Ectodermal cell (in vitro differentiated cells): ENCODE measurements around the gene VWA7.

Source experiments
- H3K27ac ChIP-seq: 2 replicates; pipeline ENCODE4 v1.7.0; 2013; ENCODE audit warnings: mild to moderate bottlenecking, low read depth, low read length; ENCODE audit not compliant: insufficient read depth, poor library complexity, severe bottlenecking
- H3K27me3 ChIP-seq: 2 replicates; pipeline ENCODE4 v1.7.0; 2013; ENCODE audit warnings: mild to moderate bottlenecking, low read length; ENCODE audit not compliant: insufficient read depth, control insufficient read depth, poor library complexity, severe bottlenecking
- H3K36me3 ChIP-seq: one replicate; pipeline ENCODE4 v1.7.0; 2013; ENCODE audit warnings: low read length; ENCODE audit not compliant: control insufficient read depth, insufficient read depth
- H3K4me1 ChIP-seq: one replicate; pipeline ENCODE4 v1.7.0; 2013; ENCODE audit warnings: low read length; ENCODE audit not compliant: control insufficient read depth, insufficient read depth
- H3K4me3 ChIP-seq: 2 replicates; pipeline ENCODE4 v1.7.0; 2013; ENCODE audit warnings: low read depth, low read length, control low read depth; ENCODE audit not compliant: insufficient read depth
- H3K9me3 ChIP-seq: 2 replicates; pipeline ENCODE4 v1.7.0; 2013; ENCODE audit warnings: mild to moderate bottlenecking, low read length, moderate library complexity; ENCODE audit not compliant: control insufficient read depth
- WGBS, 2 experiments: methylation state at CpG; one replicate each; pipeline ENCODE4 v1.1.7; 2013; ENCODE audit warnings: missing lambda C conversion rate in 2 of 2; 5-methylcytosine and 5-hydroxymethylcytosine counted together

The VWA7 gene

DNA sequence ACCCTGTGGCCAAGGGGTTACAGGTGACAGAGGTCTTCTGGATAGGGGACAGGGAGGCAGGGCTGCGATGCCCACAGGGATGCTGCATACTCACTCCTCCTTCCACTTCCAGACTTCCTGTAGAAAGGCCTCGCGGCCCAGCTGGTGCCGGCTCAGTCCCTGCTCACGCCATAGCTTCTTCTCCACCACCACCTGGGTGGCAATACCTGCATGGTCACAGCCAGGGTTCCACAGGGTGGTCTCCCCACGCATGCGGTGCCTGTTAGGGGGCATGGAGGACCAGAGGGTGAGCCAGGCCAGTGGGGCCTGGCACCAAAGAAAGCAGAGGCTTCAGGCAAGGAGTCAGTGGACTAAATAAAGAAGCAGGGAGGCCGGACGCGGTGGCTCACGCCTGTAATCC, 8.3 kb upstream of the VWA7 start:
- no peaks in the 10 kb centered on the region for H3K4me1 ChIP-seq
- no peak overlapping the region for H3K4me3 ChIP-seq
- no peaks in the 10 kb centered on the region for H3K9me3 ChIP-seq
- no peaks in the 10 kb centered on the region for H3K27me3 ChIP-seq
- no peak overlapping the region for H3K27ac ChIP-seq
- 95 to 96% methylated on average over 11 of the region's 11 CpGs for WGBS, 2 experiments
- peaks cover 13% of the 10 kb centered on the region for H3K36me3 ChIP-seq

- no peaks in the 10 kb centered on the region for H3K27me3 ChIP-seq
- peaks cover 20% of the 10 kb centered on the region for H3K36me3 ChIP-seq
- 95 to 97% methylated on average over 15 of the region's 15 CpGs for WGBS, 2 experiments
Measured at GRCh38 chr6:31784098-31784925, 7.2 kb upstream of the VWA7 start.

DNA sequence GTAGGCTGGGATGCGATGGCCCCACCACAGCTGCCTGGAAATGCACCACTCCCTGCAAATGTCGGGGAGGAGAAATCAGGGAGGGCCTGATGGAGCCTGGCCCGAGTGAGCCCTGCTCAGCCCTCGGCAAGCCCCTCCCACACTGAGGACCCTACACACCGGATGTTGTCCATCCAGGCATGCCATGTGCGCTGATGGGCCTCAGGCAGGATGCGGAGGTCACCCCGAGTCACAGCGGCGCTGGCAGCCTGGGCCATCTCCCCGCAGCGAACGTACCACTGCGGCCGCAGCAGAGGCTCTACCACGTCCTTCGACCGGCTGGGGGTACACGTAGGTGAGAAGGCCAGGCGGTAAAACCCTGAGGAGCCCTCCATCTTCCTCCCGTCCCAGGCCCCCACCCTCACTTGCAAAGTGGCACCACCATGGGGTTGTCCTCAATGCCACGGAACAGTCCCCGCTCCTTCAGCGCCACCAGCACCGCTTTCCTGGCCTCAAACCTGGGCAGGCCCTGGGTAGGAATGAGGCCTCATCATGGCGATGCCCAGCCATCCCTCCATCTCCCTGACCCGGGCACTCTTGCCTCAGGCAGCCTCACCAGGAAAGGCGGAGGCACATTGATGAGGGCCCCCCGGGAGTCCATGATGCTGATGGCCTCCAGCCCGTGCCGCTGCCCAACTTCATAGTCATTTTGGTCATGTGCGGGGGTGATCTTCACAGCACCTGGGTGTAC, 5.2 kb upstream of the VWA7 start:
- Histone ChIP-seq H3K4me1 (no peaks in the 10 kb centered on the region), H3K27ac (no peak overlapping the region), H3K9me3 (no peaks in the 10 kb centered on the region), H3K27me3 (no peaks in the 10 kb centered on the region), H3K4me3 (no peak overlapping the region), H3K36me3 (peaks cover 28% of the 10 kb centered on the region)
- WGBS, 2 experiments = 96% methylated on average over 32 of the region's 32 CpGs

More at GRCh38 chr6:31784098-31784925, 7.2 kb upstream of the VWA7 start:
- Histone ChIP-seq H3K4me3 (no peak overlapping the region), H3K4me1 (no peaks in the 10 kb centered on the region), H3K9me3 (no peaks in the 10 kb centered on the region), H3K27ac (no peak overlapping the region)

DNA sequence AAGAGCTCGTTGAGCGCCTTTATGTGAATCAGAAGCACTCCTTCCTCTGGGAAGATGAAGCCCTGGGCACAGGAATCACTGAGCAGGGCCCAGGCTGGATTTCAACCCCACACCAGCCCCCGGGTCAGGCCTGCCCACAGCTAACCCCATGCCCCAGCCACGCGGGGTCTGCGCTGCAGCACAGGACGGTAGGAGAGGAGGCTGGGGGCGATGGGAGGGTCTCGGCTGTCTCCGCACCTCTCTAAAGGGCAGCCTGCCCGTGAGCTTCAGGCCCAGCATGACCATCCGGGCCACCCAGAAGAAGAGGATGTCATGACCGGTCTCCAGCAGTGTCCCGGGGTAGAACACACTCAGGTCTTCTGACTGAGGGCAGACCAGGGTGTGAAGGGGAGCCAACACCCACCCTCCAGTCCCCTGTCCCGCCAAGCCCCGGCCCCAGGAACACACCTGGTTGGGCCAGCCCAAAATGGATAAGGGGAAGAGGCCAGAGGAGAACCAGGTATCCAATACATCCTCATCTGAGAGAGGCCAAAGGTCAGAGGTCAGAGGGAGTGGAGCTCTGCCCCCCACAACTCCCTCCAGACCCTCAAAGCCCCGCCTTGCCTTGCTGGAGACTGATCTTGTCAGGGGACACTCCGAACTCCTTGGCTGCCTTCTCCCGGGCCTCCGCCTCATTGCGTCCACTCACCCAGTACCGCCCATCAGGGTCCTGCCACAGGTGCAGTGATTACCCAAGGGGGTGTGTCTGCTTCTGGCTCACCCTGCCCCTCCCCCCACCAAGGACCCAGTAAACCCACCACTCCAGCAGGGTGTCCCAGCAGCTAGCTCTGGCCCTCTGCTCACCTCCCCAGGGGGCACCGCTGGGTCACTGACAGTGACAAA, 4.4 kb upstream of the VWA7 start:
- H3K4me1 ChIP-seq = peaks cover 6% of the 10 kb centered on the region
- H3K4me3 ChIP-seq = no peak overlapping the region
- H3K27me3 ChIP-seq = no peaks in the 10 kb centered on the region
- no peak overlapping the region for H3K27ac ChIP-seq
- H3K36me3 ChIP-seq = peaks cover 28% of the 10 kb centered on the region
- WGBS, 2 experiments = 95% methylated on average over 23 of the region's 23 CpGs
- H3K9me3 ChIP-seq = no peaks in the 10 kb centered on the region

- no peaks in the 10 kb centered on the region for H3K27me3 ChIP-seq
- peaks cover 6% of the 10 kb centered on the region for H3K4me1 ChIP-seq
- no peaks in the 10 kb centered on the region for H3K9me3 ChIP-seq
- WGBS, 2 experiments = 95 to 96% methylated on average over 20 of the region's 20 CpGs
- H3K27ac ChIP-seq = no peak overlapping the region
- H3K4me3 ChIP-seq = no peak overlapping the region
- peaks cover 28% of the 10 kb centered on the region for H3K36me3 ChIP-seq
Measured at GRCh38 chr6:31780507-31781243, 3.5 kb upstream of the VWA7 start.

GRCh38 chr6:31779908-31780307, 2.8 kb upstream of the VWA7 start:
- H3K27ac ChIP-seq = no peak overlapping the region
- peaks cover 6% of the 10 kb centered on the region for H3K4me1 ChIP-seq
- H3K9me3 ChIP-seq = no peaks in the 10 kb centered on the region
- peaks cover 28% of the 10 kb centered on the region for H3K36me3 ChIP-seq
- no peak overlapping the region for H3K4me3 ChIP-seq
- H3K27me3 ChIP-seq = no peaks in the 10 kb centered on the region
- WGBS, 2 experiments = 96 to 97% methylated on average over 10 of the region's 10 CpGs

- peaks cover 6% of the 10 kb centered on the region for H3K4me1 ChIP-seq
- peaks cover 28% of the 10 kb centered on the region for H3K36me3 ChIP-seq
- no peak overlapping the region for H3K4me3 ChIP-seq
- no peaks in the 10 kb centered on the region for H3K9me3 ChIP-seq
- no peaks in the 10 kb centered on the region for H3K27me3 ChIP-seq
- 96% methylated on average over 43 of the region's 43 CpGs for WGBS, 2 experiments
- H3K27ac ChIP-seq = no peak overlapping the region
Measured at GRCh38 chr6:31778999-31779885, 2.1 kb upstream of the VWA7 start.

DNA sequence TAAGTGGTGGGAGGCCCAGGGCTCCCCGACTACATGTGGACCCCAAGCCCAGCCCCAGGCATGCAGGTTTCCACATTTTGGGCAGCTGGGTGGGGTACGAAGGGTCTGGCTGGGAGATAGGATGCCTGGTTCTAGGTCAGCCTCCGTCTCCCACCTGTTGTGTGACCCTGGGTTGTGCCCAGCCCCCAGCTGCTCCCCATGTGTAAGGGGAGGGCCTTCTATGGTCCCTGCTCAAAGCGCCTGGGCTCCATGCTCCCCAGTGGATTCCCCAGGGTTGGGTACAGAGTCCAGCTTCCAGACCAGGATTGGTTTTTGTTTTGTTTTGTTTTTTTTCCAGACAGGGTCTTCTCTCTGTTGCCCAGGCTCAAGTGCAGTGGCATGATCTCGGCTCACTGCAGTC, 1.1 kb upstream of the VWA7 start:
- Histone ChIP-seq H3K27me3 (no peaks in the 10 kb centered on the region), H3K4me3 (no peak overlapping the region), H3K36me3 (peaks cover 28% of the 10 kb centered on the region), H3K27ac (no peak overlapping the region), H3K9me3 (no peaks in the 10 kb centered on the region), H3K4me1 (peaks cover 6% of the 10 kb centered on the region)
- whole genome bisulfite sequencing, 2 experiments = 93 to 97% methylated on average over 5 of the region's 5 CpGs

DNA sequence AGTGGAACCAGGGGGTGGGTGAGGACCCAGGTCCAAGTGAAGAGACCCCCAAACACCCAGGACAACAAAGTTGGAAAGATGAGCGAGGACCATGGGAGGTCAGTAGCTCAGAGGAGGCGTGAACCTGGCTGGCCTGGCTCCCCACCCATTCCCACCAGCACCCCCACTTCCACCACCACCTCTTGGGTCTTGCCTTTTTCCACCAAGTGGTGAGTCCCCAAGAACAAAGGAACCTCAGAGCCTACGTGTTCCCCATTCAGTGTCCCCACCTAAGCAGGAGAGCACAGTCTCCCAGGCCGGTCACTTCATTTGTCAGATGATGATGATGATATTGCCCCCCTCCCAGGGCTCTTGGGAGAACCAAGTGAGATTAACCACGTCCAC, 531 bp upstream of the VWA7 start:
- WGBS, 2 experiments = 89 to 94% methylated on average over 5 of the region's 5 CpGs
- Histone ChIP-seq H3K27ac (no peak overlapping the region), H3K9me3 (no peaks in the 10 kb centered on the region), H3K4me1 (peaks cover 6% of the 10 kb centered on the region), H3K27me3 (no peaks in the 10 kb centered on the region), H3K36me3 (peaks cover 26% of the 10 kb centered on the region), H3K4me3 (no peak overlapping the region)
